ENCODE results near the gene UTP11. TPM values are rescaled to one million over a fixed set of nuclear protein-coding genes. Genes with fewer than 3 reads are reported as not detected.
A peak's percentile ranks its signal among the peaks of the same experiment; 100 is the strongest.

The UTP11 gene
- total RNA-seq, 1 experiment from 2014 or later, result 134 TPM

- DNase-seq (ENCODE audit: low spot score), result no peak
- in situ Hi-C loops (cut with HindIII; ENCODE audit: low sequenced_read_pairs), result no loop called here
These were observed 11.7 kb upstream of the UTP11 start for GRCh38 chr1:38000529-38001455.

GRCh38 chr1:38003261-38004250 lies 9.0 kb upstream of the UTP11 start:
- no peak for DNase-seq (ENCODE audit: low spot score)
- in situ Hi-C loops (cut with HindIII; ENCODE audit: low sequenced_read_pairs), result no loop called here

GRCh38 chr1:38004284-38005108 lies 8.0 kb upstream of the UTP11 start:
- in situ Hi-C loops (cut with HindIII; ENCODE audit: low sequenced_read_pairs), result no loop called here
- DNase-seq (ENCODE audit: low spot score), result no peak

DNA sequence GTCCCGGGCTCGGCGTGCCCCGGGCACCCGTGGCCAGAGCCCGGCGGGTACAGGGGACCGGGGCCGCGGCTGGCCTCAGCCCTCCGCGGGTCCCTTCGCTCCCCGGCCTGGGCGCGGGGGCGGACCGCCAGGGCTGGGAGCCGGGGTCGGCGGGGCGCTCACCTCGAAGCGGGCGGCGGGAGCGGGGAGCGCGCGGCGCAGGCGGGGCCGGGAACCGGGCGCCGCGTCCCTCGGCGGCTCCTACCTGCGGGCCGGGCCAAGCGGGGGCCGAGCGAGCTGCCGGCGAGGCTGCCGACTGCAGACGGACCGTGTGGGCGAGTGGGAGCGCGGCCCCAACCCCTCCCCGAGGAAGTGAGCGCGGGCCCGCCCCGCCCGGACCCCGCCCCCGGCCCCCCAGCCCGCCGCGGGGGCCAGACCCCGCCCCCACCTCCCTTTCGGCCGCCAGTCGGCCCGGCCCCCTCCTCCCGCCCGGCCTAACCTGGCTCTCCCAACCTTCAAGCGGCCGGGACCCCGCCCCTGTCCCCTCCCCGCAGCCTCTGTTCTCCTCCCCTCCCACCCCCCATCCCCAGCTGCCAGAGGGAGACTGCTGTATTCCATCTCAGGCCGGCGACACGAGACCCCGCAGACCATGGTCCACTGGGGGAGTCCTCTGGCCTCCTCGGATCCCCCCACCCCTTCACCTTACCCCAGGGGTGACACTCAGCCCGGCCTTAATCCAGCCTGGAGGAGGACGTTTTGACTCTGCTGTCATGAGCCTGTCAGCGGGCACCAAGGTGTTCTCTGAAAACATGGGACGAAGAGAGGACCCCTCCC lies 7.1 kb upstream of the UTP11 start, which contains the start of gene FHL3:
TSS of gene FHL3 (minus strand) at position 320 of the 813 bp plus-strand sequence. CDS start 6,102 bp downstream, outside the sequence.
- in situ Hi-C loops (cut with HindIII; ENCODE audit: low sequenced_read_pairs), result no loop called here
- DNase-seq (ENCODE audit: low spot score), result no peak

- in situ Hi-C loops (cut with HindIII; ENCODE audit: low sequenced_read_pairs), result no loop called here
- DNase-seq (ENCODE audit: low spot score), result no peak
These were observed 6.3 kb upstream of the UTP11 start for GRCh38 chr1:38006008-38006828.

- in situ Hi-C loops (cut with HindIII; ENCODE audit: low sequenced_read_pairs), result no loop called here
- no peak for DNase-seq (ENCODE audit: low spot score)
These were observed 3.3 kb upstream of the UTP11 start for GRCh38 chr1:38009088-38009840.

DNA sequence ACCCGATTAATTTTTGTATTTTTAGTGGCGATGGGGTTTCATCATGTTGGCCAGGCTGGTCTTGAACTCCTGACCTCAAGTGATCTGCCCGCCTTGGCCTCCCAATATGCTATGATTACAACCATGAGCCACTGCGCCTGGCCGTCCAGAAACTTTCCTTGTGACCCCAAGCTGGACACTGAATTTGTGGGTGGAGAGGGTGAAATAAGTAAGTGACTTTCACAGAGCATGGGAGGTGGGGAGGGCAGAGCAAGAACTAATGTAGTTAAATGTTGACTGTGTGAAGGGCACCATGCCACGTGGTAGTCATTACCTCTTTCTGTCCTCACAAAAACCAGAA lies 2.7 kb upstream of the UTP11 start:
- in situ Hi-C loops (cut with HindIII; ENCODE audit: low sequenced_read_pairs), result no loop called here
- no peak for DNase-seq (ENCODE audit: low spot score)

DNA sequence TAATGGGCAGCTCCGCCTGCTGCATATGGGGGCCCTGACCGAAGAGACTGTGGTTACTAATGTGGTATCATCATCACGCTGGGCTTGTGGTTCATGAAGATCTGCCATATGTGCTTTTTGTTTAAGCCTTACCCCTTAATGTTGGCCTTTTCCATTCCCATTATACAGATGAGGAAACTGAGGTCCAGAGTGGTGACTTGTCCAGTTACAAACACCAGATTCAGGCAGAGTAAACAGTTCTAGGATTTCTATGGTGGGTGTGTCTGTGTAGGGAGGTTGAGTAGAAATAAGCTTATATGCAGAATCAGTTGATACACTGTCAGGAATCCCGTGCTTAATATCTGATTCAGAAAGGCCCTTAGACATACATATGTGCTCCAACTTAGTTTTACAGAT lies 691 bp downstream of the UTP11 start:
- in situ Hi-C loops (cut with HindIII; ENCODE audit: low sequenced_read_pairs), result no loop called here
- no peak for DNase-seq (ENCODE audit: low spot score)

GRCh38 chr1:38014171-38014570 lies 1.6 kb downstream of the UTP11 start:
- in situ Hi-C loops (cut with HindIII; ENCODE audit: low sequenced_read_pairs), result no loop called here
- no peak for DNase-seq (ENCODE audit: low spot score)

DNA sequence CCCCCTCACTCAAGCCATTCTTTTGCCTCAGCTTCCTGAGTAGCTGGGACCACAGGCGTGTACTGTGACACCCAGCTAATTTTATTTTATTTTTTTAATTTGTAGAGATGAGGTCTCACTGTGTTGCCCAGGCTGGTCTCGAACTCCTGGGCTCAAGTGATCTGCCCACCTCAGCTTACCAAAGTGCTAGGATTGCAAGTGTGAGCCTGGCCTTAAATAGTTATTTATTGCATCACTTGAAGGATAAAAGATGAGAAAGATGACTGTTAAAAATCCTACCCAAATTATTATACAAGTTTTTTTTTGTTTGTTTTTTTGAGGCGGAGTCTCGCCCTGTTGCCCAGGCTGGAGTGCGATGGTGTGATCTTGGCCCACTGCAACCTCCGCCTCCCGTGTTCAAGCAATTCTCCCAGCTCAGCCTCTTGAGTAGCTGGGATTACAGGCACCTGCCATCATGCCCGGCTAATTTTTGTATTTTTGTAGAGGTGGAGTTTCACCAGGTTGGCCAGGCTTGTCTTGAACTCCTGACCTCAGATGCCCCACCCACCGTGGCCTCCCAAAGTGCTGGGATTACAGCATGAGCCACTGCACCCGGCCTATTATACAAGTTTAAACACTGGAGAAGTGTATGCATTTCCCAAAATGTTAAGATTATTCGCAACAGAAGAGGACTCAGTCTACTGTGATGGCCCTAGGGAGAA lies 2.3 kb downstream of the UTP11 start:
- in situ Hi-C loops (cut with HindIII; ENCODE audit: low sequenced_read_pairs), result no loop called here
- DNase-seq (ENCODE audit: low spot score), result no peak

- in situ Hi-C loops (cut with HindIII; ENCODE audit: low sequenced_read_pairs), result no loop called here
- DNase-seq (ENCODE audit: low spot score), result no peak
These were observed 3.6 kb downstream of the UTP11 start for GRCh38 chr1:38015978-38016725.

- DNase-seq (ENCODE audit: low spot score), result peak; percentile 34
- in situ Hi-C loops (cut with HindIII; ENCODE audit: low sequenced_read_pairs), result no loop called here
These were observed 6.4 kb downstream of the UTP11 start for GRCh38 chr1:38018864-38019343.

- no peak for DNase-seq (ENCODE audit: low spot score)
- in situ Hi-C loops (cut with HindIII; ENCODE audit: low sequenced_read_pairs), result no loop called here
These were observed 7.9 kb downstream of the UTP11 start for GRCh38 chr1:38020396-38020795.

DNA sequence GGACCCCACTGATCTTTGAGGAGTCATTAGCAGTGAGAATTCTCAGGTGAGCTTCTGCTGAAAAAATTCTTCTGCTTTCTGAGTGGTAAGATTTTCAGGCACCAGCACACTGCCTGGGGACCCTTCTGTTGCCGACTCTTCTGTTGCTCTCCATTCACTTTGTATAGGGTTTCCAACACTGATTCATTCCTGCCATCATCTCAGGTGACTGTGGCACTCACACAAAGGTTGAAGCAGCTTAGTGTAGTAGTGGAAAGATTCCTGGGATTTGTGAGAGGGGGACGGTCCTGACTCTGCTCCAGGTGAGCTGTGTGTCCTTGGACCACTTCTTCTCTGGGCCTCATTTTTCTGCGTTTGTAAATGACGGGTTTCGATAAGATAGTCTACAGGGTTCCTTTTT lies 9.4 kb downstream of the UTP11 start:
- in situ Hi-C loops (cut with HindIII; ENCODE audit: low sequenced_read_pairs), result no loop called here
- no peak for DNase-seq (ENCODE audit: low spot score)

DNA sequence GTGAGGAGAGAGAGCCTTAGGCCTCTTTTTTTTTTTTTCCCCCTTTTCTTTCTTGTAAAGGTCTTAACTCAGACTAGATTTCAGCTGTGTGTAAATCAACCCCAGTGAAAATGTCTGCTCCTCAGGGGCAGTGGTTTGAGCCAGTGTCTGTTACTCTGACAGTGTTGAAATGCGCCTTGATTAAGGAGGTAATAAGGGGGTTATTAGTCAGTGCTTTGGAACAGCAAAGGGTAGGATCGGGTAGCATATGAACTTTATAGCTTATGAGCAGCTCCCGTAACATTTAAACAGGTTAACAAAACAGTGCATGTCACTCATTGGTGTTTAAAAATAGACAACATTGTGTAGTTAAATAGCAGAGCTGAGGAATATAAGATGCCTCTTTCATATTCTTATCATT lies 10.3 kb downstream of the UTP11 start:
- no peak for DNase-seq (ENCODE audit: low spot score)
- in situ Hi-C loops (cut with HindIII; ENCODE audit: low sequenced_read_pairs), result no loop called here

Data from G401 (cell line).